ENCODE results near the gene SPHK2. TPM values are rescaled to one million over a fixed set of nuclear protein-coding genes. Genes with fewer than 3 reads are reported as not detected.
A peak's percentile ranks its signal among the peaks of the same experiment; 100 is the strongest.

Gene SPHK2
- polyA plus RNA-seq, 2 of the 4 experiments (the other 2 are of a cell fraction), result 6.1 to 18.3 TPM

- no peak for DNase-seq (ENCODE audit: low read depth in 1 of 2, low spot score in 1 of 2)
- Histone ChIP-seq H3K4me3 (no peak overlapping the region), H3K9me3 (no peaks in the 10 kb centered on the region), H3K4me1 (no peaks in the 10 kb centered on the region), H3K27ac (no peak overlapping the region), H3K4me2 (no peak overlapping the region)
- POLR2A ChIA-PET, result no interaction called here
- ATAC-seq, result no peak
- TF ChIP-seq NR3C1 (IDR thresholded peaks at IDR 0.05), result no peak
- no peak for TF ChIP-seq TFCP2L1 (CRISPR knock-in tag; IDR thresholded peaks at IDR 0.05)
- no peak for TF ChIP-seq GATA3 (IDR thresholded peaks at IDR 0.05; ENCODE audit: borderline replicate concordance)
- no peak for TF ChIP-seq ZC3H11A (IDR thresholded peaks at IDR 0.05)
- no peak for TF ChIP-seq PHF8 (IDR thresholded peaks at IDR 0.05; ENCODE audit: borderline replicate concordance, low read depth)
- no peak for TF ChIP-seq KDM5A (IDR thresholded peaks at IDR 0.05)
- no peak for TF ChIP-seq E2F6 (IDR thresholded peaks at IDR 0.05; ENCODE audit: borderline replicate concordance, low read depth)
- CTCF ChIA-PET, result interaction anchor here (0.8 to 7.8 kb wide), 5 partner anchors 11 to 178 kb away, joined by 3 to 68 read pairs (median 5); partner anchors contain the start of gene CA11
- no peak for FAIRE-seq
- WGBS (ENCODE audit: missing lambda C conversion rate), result 83% methylated on average over 14 of the region's 14 CpGs
Measured at GRCh38 chr19:48664476-48664875, 45.2 kb downstream of the SPHK2 start.

- no peaks in the 10 kb centered on the region for H3K4me1 ChIP-seq
- WGBS (ENCODE audit: missing lambda C conversion rate), result 86% methylated on average over 6 of the region's 6 CpGs
- POLR2A ChIA-PET, result no interaction called here
- CTCF ChIA-PET, result interaction anchor here (1.1 to 7.8 kb wide), 3 partner anchors 10 to 20 kb away, joined by 4 to 68 read pairs (median 5); partner anchors contain the start of gene CA11
- no peak overlapping the region for H3K4me2 ChIP-seq
- TF ChIP-seq MAZ (IDR thresholded peaks at IDR 0.05; ENCODE audit: borderline replicate concordance, low read depth, low read length), result no peak
- no peak for TF ChIP-seq RAD21 (conservative IDR thresholded peaks at IDR 0.05 in 1 of 2, IDR thresholded peaks at IDR 0.05 in 1 of 2)
- no peak for TF ChIP-seq CBX8 (IDR thresholded peaks at IDR 0.05)
- no peak for TF ChIP-seq HDAC2 (IDR thresholded peaks at IDR 0.05)
- no peak for TF ChIP-seq BCL3 (IDR thresholded peaks at IDR 0.05)
- TF ChIP-seq POLR2AphosphoS2 (conservative IDR thresholded peaks at IDR 0.05; ENCODE audit: low read length), result no peak
- no peak for TF ChIP-seq HMGXB4 (CRISPR knock-in tag; IDR thresholded peaks at IDR 0.05; ENCODE audit: borderline replicate concordance)
- TF ChIP-seq KDM5A (IDR thresholded peaks at IDR 0.05), result no peak
- TF ChIP-seq EP300 (IDR thresholded peaks at IDR 0.05), result no peak
- TF ChIP-seq HEYL (CRISPR knock-in tag; IDR thresholded peaks at IDR 0.05), result no peak
- no peak for TF ChIP-seq RNF2 (IDR thresholded peaks at IDR 0.05; ENCODE audit: borderline replicate concordance, low read depth)
- no peak for TF ChIP-seq EHMT2 (IDR thresholded peaks at IDR 0.05; ENCODE audit: low read depth)
- no peak for TF ChIP-seq GATA3 (IDR thresholded peaks at IDR 0.05; ENCODE audit: borderline replicate concordance)
- no peak for TF ChIP-seq SMC3 (IDR thresholded peaks at IDR 0.05)
- H3K27ac ChIP-seq, result no peak overlapping the region
- no peaks in the 10 kb centered on the region for H3K9me3 ChIP-seq
- ATAC-seq (no peak), FAIRE-seq (peak; percentile 13), DNase-seq (ENCODE audit: low read depth in 1 of 2, low spot score in 1 of 2) (no peak)
- H3K4me3 ChIP-seq, result no peak overlapping the region
Measured at GRCh38 chr19:48665786-48666185, 46.5 kb downstream of the SPHK2 start.

GRCh38 chr19:48668332-48668731 is 49.0 kb downstream of the SPHK2 start:
- FAIRE-seq (no peak), DNase-seq (ENCODE audit: low read depth in 1 of 2, low spot score in 1 of 2) (no peak), ATAC-seq (no peak)
- Histone ChIP-seq H3K9me3 (no peaks in the 10 kb centered on the region), H3K4me1 (no peaks in the 10 kb centered on the region), H3K4me3 (no peak overlapping the region), H3K27ac (no peak overlapping the region), H3K4me2 (no peak overlapping the region)
- POLR2A ChIA-PET, result no interaction called here
- 67% methylated on average over 3 of the region's 3 CpGs for WGBS (ENCODE audit: missing lambda C conversion rate)
- CTCF ChIA-PET, result interaction anchor here (2.2 to 7.8 kb wide), 3 partner anchors 8 to 70 kb away, joined by 8 to 68 read pairs (median 9); partner anchors contain the start of gene CA11
- TF ChIP-seq SREBF2 (IDR thresholded peaks at IDR 0.05), result no peak
- no peak for TF ChIP-seq RAD21 (conservative IDR thresholded peaks at IDR 0.05 in 1 of 2, IDR thresholded peaks at IDR 0.05 in 1 of 2)
- TF ChIP-seq CEBPB (IDR thresholded peaks at IDR 0.05), result no peak
- no peak for TF ChIP-seq CBX8 (IDR thresholded peaks at IDR 0.05)
- no peak for TF ChIP-seq NFE2L2 (conservative IDR thresholded peaks at IDR 0.05; ENCODE audit: low read length)
- no peak for TF ChIP-seq CHD4 (IDR thresholded peaks at IDR 0.05; ENCODE audit: borderline replicate concordance)
- no peak for TF ChIP-seq HMGXB4 (CRISPR knock-in tag; IDR thresholded peaks at IDR 0.05; ENCODE audit: borderline replicate concordance)
- no peak for TF ChIP-seq BCL3 (IDR thresholded peaks at IDR 0.05)
- no peak for TF ChIP-seq BHLHE40 (IDR thresholded peaks at IDR 0.05; ENCODE audit: low read depth, low read length)
- TF ChIP-seq TP53 (CRISPR knock-in tag; IDR thresholded peaks at IDR 0.05), result no peak
- TF ChIP-seq ZSCAN20 (CRISPR knock-in tag; IDR thresholded peaks at IDR 0.05), result no peak
- no peak for TF ChIP-seq E2F6 (IDR thresholded peaks at IDR 0.05; ENCODE audit: borderline replicate concordance, low read depth)
- no peak for TF ChIP-seq FOSB (CRISPR knock-in tag; IDR thresholded peaks at IDR 0.05)

Measured in A549 (cell line).